HG03342 (cell line): ENCODE measurements around the gene ELF3.
"Not testable (repeated sequence)": the region's sequence is repeated elsewhere in the genome, so short reads cannot be mapped to it uniquely, and the experiment has no call there.

ENCODE experiments used
- ATAC-seq: cut with Tn5 transposase; IDR thresholded peaks from one replicate; pipeline ENCODE4 v1.9.1; 2021; ENCODE audit warnings: mild to moderate bottlenecking, moderate library complexity; ENCODE audit not compliant: unreplicated experiment

ELF3 gene

DNA sequence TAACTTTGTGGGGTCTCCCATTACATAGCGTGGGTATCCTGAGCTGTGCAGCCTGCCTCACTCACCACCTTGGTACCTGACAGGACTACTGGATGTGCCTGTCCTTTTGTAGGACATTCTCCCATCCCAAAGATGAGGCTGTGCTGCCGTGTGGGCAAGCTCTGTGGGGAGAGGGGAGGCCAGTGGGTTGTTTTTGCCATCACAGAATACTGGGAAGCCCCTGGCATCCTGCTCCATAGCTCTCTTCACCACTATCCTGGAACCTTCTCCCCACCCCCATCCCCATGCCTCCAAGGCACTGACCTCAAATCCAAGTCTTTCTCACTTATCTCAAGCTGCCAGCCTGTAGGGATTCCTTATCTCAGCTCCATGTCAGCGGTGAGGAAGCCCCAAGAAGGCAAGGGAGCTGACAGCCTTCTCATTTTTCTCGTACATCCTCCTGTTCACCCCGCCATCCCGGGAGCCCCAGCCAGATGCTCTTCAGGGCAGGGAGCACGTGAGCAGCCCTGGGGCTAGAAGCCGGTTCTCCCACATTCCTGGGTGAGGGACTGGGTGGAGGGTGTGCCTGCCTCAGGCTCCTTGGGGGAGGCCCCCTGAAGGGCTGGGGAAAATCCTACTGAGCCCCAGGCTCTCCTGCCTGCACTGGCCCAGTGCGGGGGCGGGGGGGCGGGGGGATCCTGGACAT lies 2.4 kb upstream of the ELF3 start:
- no peak for ATAC-seq

DNA sequence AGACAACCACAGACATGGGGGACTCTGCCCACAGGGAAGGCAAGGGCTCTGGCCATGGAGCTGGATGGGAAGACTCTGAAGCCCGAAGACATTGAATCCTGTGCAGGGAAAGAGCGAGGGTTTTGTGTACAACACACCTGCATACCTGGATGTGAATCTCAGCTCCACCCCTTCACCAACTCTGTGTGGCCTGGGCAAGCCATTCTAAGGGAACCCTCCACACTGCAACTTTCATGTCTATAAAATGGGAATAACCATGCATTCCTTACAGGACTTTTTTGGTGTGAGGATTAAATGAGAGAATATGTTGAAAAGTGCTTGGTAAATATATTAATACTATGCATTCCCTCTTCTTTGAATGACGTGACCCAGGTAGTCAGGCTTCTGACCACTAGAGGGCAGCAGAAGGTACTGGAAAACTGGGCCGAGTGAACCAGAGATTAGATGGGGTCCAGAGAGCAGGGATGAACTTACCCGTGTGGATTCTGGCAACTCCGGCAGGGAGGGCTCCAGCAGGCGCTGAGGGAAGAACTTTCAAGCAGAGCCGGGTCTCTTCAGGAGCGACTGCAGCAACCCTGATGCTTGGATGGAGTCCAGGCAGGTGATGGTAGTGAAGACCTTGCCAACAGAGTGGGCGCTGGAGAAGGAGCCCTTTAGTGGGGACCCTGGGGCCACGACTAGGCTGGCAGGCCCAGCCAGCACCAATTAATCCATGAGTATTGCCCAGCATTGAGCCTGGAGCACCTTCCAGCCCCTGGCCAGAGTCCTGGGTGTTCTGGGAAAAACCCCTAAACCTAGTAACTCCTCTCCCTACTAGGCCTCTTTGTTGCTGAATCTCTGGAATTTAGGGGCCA lies 834 bp upstream of the ELF3 start:
- ATAC-seq: peak; percentile 68

GRCh38 chr1:202011994-202012393 lies 1.6 kb downstream of the ELF3 start:
- no peak for ATAC-seq

GRCh38 chr1:202012544-202013478 lies 2.4 kb downstream of the ELF3 start:
- no peak for ATAC-seq

- no peak for ATAC-seq
These were observed 3.2 kb downstream of the ELF3 start for GRCh38 chr1:202013603-202014002.

GRCh38 chr1:202014060-202014459 lies 3.7 kb downstream of the ELF3 start:
- no peak for ATAC-seq

GRCh38 chr1:202014915-202015661 lies 4.7 kb downstream of the ELF3 start:
- no peak for ATAC-seq

DNA sequence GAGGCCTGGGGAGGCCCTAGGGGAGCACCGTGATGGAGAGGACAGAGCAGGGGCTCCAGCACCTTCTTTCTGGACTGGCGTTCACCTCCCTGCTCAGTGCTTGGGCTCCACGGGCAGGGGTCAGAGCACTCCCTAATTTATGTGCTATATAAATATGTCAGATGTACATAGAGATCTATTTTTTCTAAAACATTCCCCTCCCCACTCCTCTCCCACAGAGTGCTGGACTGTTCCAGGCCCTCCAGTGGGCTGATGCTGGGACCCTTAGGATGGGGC lies 5.2 kb downstream of the ELF3 start:
- no peak for ATAC-seq

DNA sequence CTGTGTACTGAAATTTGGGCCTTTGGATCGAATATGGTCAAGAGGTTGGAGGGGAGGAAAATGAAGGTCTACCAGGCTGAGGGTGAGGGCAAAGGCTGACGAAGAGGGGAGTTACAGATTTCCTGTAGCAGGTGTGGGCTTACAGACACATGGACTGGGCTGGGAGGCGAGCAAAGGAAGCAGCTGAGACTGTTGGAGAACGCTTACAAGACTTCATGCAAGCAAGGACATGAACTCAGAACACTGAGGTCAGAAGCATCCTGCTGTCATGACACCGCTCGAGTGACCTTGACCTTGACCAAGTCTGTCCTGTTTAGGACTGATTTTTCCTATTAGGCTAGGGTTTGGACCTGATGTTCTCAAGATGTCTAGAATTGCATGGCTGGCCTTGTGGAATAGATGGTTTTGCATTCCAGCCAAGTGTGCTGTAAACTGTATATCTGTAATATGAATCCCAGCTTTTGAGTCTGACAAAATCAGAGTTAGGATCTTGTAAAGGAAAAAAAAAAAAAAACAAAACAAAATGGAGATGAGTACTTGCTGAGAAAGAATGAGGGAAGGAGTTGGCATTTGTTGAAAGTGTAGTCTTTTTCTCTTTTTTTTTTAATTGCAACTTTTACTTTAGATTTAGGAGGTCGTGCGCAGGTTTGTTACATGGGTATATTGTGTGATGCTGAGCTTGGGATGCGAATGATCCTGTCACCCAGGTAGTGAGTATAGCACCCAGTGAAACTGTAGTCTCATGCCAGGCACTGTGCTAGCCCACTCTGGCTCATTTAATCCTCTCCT lies 5.8 kb downstream of the ELF3 start:
- no peak for ATAC-seq

DNA sequence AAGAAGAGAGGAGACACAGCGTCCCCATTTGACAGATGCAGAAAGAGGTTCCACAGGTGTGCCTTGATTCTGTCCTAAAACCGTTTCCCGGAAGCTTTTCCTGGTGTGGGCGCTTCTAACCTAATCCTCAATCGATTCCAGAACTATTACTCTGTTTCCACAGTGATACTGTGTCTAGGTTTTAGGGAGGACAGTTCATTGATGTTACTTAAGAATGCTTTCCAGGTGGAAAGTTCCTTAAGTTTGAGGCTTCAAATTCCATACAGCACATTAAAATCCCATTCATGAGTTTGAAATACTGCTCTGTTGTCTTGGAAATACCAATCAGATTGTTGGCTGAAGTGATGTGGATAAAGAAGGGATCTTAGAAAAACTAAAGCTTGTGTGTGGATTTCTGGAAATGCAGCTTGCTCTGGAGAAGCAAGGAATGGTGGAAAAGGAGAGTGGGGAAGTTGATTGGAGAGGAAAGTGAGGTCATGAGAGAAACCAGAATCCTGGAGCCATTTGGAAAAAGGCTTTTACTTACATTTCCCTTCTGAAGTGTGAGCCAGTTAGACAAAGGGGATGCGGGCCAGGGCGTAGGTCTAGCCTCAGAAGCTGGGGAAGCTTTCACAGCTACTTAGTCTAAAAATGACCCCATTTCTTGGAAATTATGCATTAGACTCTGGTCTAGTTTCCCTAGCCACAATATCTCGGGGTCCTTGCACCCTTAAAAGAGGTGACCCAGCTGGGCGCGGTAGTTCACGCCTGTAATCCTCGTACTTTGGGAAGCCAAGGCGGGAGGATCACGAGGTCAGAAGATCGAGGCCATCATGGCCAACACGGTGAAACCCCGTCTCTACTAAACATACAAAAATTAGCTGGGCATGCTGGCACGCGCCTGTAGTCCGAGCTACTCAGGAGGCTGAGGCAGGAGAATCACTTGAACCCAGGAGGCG lies 6.7 kb downstream of the ELF3 start:
- no peak for ATAC-seq

GRCh38 chr1:202017749-202018467 lies 7.5 kb downstream of the ELF3 start:
- no peak for ATAC-seq

DNA sequence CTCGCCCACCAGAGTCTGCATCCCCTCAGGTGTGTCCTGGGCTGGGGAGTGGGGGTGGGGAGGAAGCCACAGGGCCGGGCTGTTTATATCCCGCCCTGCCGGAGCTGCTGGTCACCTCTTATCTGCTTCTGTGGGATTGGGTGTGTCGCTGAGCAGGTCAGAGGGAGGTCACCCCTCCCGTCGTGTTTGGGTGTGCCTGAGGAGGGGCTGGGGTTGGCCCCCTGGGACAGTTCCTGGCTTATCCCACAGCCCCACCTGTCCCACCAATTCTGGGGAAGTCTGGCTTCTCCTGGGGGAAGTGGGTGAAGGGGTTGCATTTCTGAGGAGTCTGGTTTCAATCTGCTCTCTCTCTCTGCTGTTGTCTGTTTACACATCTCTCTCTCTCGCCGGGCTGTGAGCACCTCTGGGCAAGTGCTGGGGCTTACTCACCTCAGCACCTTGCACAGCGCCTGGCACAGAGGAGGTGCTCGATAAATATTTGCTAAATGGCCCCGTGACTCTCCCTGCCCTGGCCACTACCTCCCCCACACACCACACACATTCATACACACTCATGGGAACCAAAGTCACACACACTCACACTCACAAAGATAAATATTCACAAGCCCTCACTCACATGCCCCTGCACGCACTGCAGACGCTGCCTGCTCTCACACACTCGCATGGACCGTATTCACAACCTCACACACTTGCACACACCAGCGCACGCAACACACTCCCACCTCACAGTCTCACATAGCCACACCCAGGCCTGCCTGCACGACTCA lies 8.3 kb downstream of the ELF3 start:
- ATAC-seq: no peak

GRCh38 chr1:202019235-202019558 lies 8.8 kb downstream of the ELF3 start:
- ATAC-seq: not testable (repeated sequence)

DNA sequence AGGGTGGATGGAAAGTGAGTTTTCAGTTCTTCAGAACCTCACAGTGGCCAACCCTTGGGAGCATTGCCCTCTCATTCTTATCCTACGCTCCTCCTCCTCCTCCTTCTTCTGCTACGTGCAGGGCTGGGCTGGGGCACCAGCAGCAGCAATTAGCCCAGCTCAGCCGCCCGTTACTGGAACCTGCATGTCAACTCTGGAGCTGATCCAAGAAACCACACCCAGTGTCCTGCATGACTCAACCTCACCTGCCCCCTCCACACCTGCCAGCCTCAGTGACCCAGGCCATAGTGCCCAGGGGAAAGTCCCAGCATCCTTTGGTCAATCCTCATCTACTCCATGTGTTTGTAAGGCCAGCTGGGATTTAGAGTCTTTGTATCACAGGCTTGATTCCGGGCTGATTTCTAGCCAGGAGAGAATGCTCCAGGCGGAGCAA lies 12.6 kb downstream of the ELF3 start:
- ATAC-seq: no peak

GRCh38 chr1:202029171-202029665 lies 18.8 kb downstream of the ELF3 start:
- ATAC-seq: no peak

GRCh38 chr1:202029727-202030126 lies 19.3 kb downstream of the ELF3 start:
- ATAC-seq: no peak

DNA sequence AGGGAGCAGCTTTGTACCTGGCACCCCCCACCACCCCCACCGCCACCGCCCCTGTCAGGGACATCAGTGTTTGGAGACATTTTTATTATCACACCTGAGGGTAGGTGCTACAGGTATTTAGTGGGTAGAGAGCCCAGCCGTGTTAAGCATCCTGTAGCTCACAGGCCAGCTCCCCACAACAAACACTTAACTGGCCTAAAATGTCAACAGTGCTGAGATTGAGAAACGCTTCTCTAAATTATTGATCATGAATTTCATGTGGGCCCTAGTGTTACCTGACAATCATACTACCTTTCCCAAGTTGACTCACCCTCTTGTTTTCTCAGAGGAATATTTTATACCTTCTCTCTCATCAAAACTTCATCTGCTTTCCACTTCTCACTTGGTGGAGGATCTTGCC lies 21.4 kb downstream of the ELF3 start:
- no peak for ATAC-seq
